ENCODE results near the gene HECTD1.

The HECTD1 gene

GRCh38 chr14:31180299-31181051 lies 27.1 kb downstream of the HECTD1 start:
- DNase-seq (ENCODE audit: low spot score in 2 of 2) (no peak), ATAC-seq (replicated peaks; ENCODE audit: extremely low read depth, poor library complexity, severe bottlenecking) (no peak)
- no peak overlapping the region for H3K27ac Mint-ChIP-seq (ENCODE audit: low read depth)
- H3K9me3 Mint-ChIP-seq, result no peaks in the 10 kb centered on the region
- H3K36me3 Mint-ChIP-seq (ENCODE audit: insufficient read depth), result peaks cover 39% of the 10 kb centered on the region
- peaks cover 5% of the 10 kb centered on the region for H3K4me1 Mint-ChIP-seq
- H3K4me3 Mint-ChIP-seq, result no peak overlapping the region
- H3K27me3 Mint-ChIP-seq, result no peaks in the 10 kb centered on the region

DNA sequence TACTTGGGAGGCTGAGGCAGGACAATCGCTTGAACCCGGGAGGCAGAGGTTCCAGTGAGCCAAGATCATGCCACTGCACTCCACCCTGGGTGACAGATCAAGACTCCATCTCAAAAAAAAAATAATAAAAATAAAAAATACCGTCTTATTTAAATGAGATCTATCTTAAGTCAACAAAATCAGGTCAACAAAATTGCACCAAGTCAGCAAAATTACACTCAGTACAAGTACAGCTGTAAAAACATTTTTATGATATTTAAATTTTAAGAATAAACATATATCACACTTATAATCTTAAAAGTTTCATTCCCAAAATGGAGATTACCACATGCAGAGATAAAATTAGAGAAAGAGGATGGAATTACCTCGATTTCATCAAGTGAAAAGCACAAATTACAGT lies 33.2 kb downstream of the HECTD1 start:
- H3K27ac Mint-ChIP-seq (ENCODE audit: low read depth), result no peak overlapping the region
- ATAC-seq (replicated peaks; ENCODE audit: extremely low read depth, poor library complexity, severe bottlenecking) (no peak), DNase-seq (ENCODE audit: low spot score in 2 of 2) (no peak)
- H3K4me3 Mint-ChIP-seq, result no peak overlapping the region
- no peaks in the 10 kb centered on the region for H3K27me3 Mint-ChIP-seq
- no peaks in the 10 kb centered on the region for H3K9me3 Mint-ChIP-seq
- peaks cover 55% of the 10 kb centered on the region for H3K36me3 Mint-ChIP-seq (ENCODE audit: insufficient read depth)
- no peaks in the 10 kb centered on the region for H3K4me1 Mint-ChIP-seq

DNA sequence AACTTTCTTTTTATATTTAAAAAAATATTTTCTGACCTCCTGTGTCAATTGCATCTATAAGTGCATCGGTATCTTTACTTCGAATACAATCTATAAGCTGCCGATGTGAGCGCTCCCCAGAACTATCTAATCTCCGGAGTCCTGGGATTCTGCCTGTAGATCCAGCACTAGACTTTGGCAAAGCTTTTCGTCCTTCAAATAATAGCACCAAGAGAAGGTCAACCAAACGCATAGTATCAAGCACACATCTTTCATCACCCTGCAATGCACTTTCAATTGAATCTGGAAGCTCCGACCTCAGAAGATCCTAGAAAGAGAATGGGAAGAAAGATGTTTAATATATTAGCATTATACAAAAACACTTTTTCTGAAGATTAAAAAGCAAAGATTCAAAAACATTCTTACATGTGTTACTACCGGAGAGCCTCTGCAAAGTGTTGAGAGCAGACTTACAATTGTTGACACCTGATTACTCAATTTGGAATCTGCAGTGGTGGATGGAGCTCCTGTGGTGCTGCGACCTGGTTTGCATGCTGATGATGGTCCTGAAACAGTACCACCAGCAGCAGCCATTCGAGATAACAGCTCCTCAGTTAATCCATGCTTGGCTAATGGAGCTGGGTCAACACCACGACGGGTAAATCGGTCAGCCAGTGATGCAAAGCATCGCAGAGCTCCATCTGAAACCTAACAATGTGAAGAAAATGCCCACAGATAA lies 34.3 kb downstream of the HECTD1 start:
- H3K4me1 Mint-ChIP-seq, result no peaks in the 10 kb centered on the region
- no peak for DNase-seq (ENCODE audit: low spot score in 2 of 2)
- no peak for ATAC-seq (replicated peaks; ENCODE audit: extremely low read depth, poor library complexity, severe bottlenecking)
- no peak overlapping the region for H3K4me3 Mint-ChIP-seq
- no peaks in the 10 kb centered on the region for H3K9me3 Mint-ChIP-seq
- peaks cover 58% of the 10 kb centered on the region for H3K36me3 Mint-ChIP-seq (ENCODE audit: insufficient read depth)
- H3K27ac Mint-ChIP-seq (ENCODE audit: low read depth), result no peak overlapping the region
- H3K27me3 Mint-ChIP-seq, result no peaks in the 10 kb centered on the region

GRCh38 chr14:31172084-31172483 lies 35.5 kb downstream of the HECTD1 start:
- no peaks in the 10 kb centered on the region for H3K27me3 Mint-ChIP-seq
- no peaks in the 10 kb centered on the region for H3K9me3 Mint-ChIP-seq

DNA sequence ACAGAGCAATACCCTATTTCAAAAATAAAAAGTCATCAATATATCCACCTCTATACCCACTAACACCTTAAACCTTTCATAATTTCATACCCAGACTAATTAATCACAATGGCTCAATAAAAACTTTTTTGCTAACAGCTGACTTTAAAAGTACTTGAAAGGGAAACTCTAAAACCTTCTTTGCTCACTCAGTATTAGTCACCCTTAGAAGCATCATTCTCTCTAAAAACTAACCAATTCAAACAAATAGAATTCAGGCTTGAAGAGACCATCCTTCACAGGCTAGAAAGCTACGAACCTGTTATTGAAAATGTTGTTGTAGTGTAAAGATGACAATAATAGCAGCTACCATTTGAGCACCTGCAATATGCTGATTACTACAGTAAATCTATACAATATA lies 37.2 kb downstream of the HECTD1 start:
- DNase-seq (ENCODE audit: low spot score in 2 of 2) (no peak), ATAC-seq (replicated peaks; ENCODE audit: extremely low read depth, poor library complexity, severe bottlenecking) (no peak)
- no peaks in the 10 kb centered on the region for H3K27me3 Mint-ChIP-seq
- peaks cover 1% of the 10 kb centered on the region for H3K4me1 Mint-ChIP-seq
- peaks cover 58% of the 10 kb centered on the region for H3K36me3 Mint-ChIP-seq (ENCODE audit: insufficient read depth)
- H3K4me3 Mint-ChIP-seq, result no peak overlapping the region
- H3K27ac Mint-ChIP-seq (ENCODE audit: low read depth), result no peak overlapping the region
- no peaks in the 10 kb centered on the region for H3K9me3 Mint-ChIP-seq

More at GRCh38 chr14:31172084-31172483, 35.5 kb downstream of the HECTD1 start:
- Mint-ChIP-seq H3K36me3 (ENCODE audit: insufficient read depth) (peaks cover 55% of the 10 kb centered on the region), H3K4me1 (no peaks in the 10 kb centered on the region), H3K4me3 (no peak overlapping the region), H3K27ac (ENCODE audit: low read depth) (peak overlapping the region; percentile 65)
- no peak for ATAC-seq (replicated peaks; ENCODE audit: extremely low read depth, poor library complexity, severe bottlenecking)
- no peak for DNase-seq (ENCODE audit: low spot score in 2 of 2)

DNA sequence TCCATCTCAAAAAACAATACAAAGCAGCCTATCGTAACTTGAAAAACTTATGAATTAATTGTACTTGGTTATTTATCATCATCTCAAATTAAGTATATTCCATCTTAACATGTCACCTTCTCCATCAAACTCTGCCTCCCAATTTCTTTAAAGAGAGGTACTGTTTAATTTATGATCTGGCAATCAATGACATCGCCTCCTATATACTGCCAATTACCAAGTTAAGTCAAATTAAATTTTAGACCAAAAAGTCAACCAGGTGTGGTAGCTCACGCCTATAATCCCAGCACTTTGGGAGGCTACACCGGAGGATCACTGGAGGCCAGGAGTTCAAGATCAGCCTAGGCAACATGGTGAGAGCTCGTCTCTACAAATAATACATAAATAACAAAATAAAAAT lies 37.7 kb downstream of the HECTD1 start:
- Mint-ChIP-seq H3K4me1 (peaks cover 6% of the 10 kb centered on the region), H3K27ac (ENCODE audit: low read depth) (no peak overlapping the region), H3K27me3 (no peaks in the 10 kb centered on the region), H3K9me3 (no peaks in the 10 kb centered on the region), H3K4me3 (no peak overlapping the region), H3K36me3 (ENCODE audit: insufficient read depth) (peaks cover 56% of the 10 kb centered on the region)
- DNase-seq (ENCODE audit: low spot score in 2 of 2) (no peak), ATAC-seq (replicated peaks; ENCODE audit: extremely low read depth, poor library complexity, severe bottlenecking) (no peak)

DNA sequence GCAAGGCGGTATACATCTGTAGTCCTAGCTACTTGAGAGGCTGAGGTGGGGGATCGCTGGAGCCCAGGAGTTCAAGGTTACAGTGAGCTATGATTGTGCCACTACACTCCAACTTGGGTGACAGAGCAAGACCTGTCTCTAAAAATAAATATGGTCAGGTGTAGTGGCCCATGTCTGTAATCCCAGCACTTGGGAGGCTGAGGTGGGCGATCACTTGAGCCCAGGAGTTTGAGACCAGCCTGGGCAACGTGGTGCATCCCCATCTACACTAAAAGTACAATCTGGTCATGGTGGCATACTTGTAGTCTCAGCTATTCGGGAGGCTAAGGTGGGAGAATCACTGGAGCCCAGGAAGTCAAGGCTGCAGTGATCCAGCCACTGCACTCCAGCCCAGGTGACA lies 40.6 kb downstream of the HECTD1 start:
- DNase-seq (ENCODE audit: low spot score in 2 of 2) (no peak), ATAC-seq (replicated peaks; ENCODE audit: extremely low read depth, poor library complexity, severe bottlenecking) (no peak)
- no peaks in the 10 kb centered on the region for H3K27me3 Mint-ChIP-seq
- no peak overlapping the region for H3K27ac Mint-ChIP-seq (ENCODE audit: low read depth)
- H3K4me1 Mint-ChIP-seq, result peaks cover 6% of the 10 kb centered on the region
- H3K4me3 Mint-ChIP-seq, result no peak overlapping the region
- H3K36me3 Mint-ChIP-seq (ENCODE audit: insufficient read depth), result peaks cover 55% of the 10 kb centered on the region
- H3K9me3 Mint-ChIP-seq, result no peaks in the 10 kb centered on the region

GRCh38 chr14:31166271-31166561 lies 41.4 kb downstream of the HECTD1 start:
- ATAC-seq (replicated peaks; ENCODE audit: extremely low read depth, poor library complexity, severe bottlenecking) (no peak), DNase-seq (ENCODE audit: low spot score in 2 of 2) (no peak)
- H3K27ac Mint-ChIP-seq (ENCODE audit: low read depth), result no peak overlapping the region
- no peak overlapping the region for H3K4me3 Mint-ChIP-seq
- H3K36me3 Mint-ChIP-seq (ENCODE audit: insufficient read depth), result peaks cover 58% of the 10 kb centered on the region
- H3K9me3 Mint-ChIP-seq, result no peaks in the 10 kb centered on the region
- peaks cover 6% of the 10 kb centered on the region for H3K4me1 Mint-ChIP-seq
- no peaks in the 10 kb centered on the region for H3K27me3 Mint-ChIP-seq

DNA sequence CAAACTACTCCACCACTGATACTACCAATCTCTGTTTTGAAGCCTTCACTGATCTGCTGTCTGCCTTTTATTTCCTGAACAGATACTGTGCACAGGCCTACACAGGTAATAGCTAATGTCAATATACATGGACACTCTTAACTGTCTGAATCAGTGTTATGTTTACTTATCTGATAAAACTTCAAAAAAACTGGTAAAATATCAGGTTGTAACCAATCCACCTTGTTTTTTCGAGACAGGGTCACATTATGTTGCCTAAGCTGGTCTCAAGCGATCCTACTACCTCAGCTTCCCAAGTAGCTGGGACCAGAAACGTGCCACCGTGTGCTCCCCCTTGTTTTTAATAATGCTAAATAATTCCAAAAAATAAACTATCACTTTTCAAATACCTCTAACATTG lies 43.5 kb downstream of the HECTD1 start:
- Mint-ChIP-seq H3K4me3 (no peak overlapping the region), H3K27ac (ENCODE audit: low read depth) (no peak overlapping the region), H3K4me1 (peaks cover 6% of the 10 kb centered on the region), H3K27me3 (no peaks in the 10 kb centered on the region), H3K36me3 (ENCODE audit: insufficient read depth) (peaks cover 52% of the 10 kb centered on the region), H3K9me3 (no peaks in the 10 kb centered on the region)
- ATAC-seq (replicated peaks; ENCODE audit: extremely low read depth, poor library complexity, severe bottlenecking) (no peak), DNase-seq (ENCODE audit: low spot score in 2 of 2) (no peak)

DNA sequence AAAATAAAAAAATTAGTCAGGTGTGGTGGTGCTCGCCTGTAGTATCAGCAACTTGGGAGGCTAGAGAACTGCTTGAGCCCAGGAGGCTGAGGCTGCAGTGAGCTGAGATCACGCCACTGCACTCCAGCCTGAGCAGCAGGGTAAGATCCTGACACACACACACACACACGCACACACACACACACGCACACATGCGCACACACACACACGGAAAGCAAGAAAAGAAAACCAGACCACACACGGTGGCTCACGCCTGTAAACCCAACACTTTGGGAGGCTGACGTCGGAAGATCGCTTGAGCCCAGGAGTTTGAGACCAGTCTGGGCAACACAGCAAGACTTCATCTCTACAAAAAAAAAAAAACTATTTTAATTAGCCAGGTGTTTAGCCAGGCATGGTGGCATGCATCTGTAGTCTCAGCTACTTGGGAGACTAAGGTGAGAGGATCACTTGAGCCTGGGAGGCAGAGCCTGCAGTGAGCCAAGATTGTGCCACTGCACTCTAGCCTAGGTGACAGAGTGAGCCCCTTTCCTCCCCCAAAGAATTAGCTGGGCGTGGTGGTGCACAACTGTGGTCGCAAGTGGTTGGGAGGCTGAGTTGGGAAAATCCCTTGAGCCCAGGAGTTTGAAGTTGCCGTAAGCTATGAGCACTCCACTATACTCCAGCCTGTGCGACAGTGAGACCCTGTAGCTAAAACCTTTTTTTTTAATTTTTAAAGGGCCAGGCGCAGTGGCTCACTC lies 44.5 kb downstream of the HECTD1 start:
- ATAC-seq (replicated peaks; ENCODE audit: extremely low read depth, poor library complexity, severe bottlenecking), result no peak

GRCh38 chr14:31161274-31161673 lies 46.3 kb downstream of the HECTD1 start:
- ATAC-seq (replicated peaks; ENCODE audit: extremely low read depth, poor library complexity, severe bottlenecking) (no peak), DNase-seq (ENCODE audit: low spot score in 2 of 2) (no peak)
- H3K27ac Mint-ChIP-seq (ENCODE audit: low read depth), result peak overlapping the region; percentile 38
- H3K36me3 Mint-ChIP-seq (ENCODE audit: insufficient read depth), result peaks cover 50% of the 10 kb centered on the region
- no peaks in the 10 kb centered on the region for H3K9me3 Mint-ChIP-seq
- H3K4me1 Mint-ChIP-seq, result peaks cover 6% of the 10 kb centered on the region
- no peak overlapping the region for H3K4me3 Mint-ChIP-seq
- H3K27me3 Mint-ChIP-seq, result no peaks in the 10 kb centered on the region

More for the DNA sequence above, 44.5 kb downstream of the HECTD1 start:
- peaks cover 48% of the 10 kb centered on the region for H3K36me3 Mint-ChIP-seq (ENCODE audit: insufficient read depth)
- no peaks in the 10 kb centered on the region for H3K27me3 Mint-ChIP-seq
- no peaks in the 10 kb centered on the region for H3K9me3 Mint-ChIP-seq
- no peak for DNase-seq (ENCODE audit: low spot score in 2 of 2)
- H3K27ac Mint-ChIP-seq (ENCODE audit: low read depth), result no peak overlapping the region
- H3K4me3 Mint-ChIP-seq, result no peak overlapping the region
- H3K4me1 Mint-ChIP-seq, result peaks cover 6% of the 10 kb centered on the region

DNA sequence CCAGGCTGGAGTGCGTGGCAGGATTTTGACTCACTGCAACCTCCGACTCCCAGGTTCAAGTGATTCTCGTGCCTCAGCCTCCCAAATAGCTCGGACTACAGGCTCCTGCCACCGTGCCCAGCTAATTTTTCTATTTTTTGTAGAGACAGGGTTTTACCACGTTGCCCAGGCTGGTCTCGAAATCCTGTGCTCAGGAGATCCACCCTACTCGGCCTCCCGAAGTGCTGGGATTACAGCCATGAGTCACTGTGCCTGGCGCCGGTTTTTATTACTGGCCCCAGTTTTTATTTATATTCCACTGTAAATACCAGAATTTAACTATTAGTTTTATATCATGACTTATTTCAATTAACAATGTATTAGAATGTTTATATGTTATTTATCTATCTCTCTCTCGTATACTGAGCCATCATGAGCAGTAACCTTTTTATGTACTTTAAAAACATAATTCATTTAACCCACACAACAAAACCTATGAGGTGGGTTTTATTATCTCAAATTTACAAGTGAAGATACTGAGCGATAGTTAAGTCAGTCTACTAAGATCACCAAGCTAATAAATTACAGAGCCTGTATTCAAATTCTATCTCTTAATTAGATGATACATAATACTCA lies 47.8 kb downstream of the HECTD1 start:
- H3K36me3 Mint-ChIP-seq (ENCODE audit: insufficient read depth), result peaks cover 54% of the 10 kb centered on the region
- no peaks in the 10 kb centered on the region for H3K4me1 Mint-ChIP-seq
- H3K9me3 Mint-ChIP-seq, result no peaks in the 10 kb centered on the region
- H3K27ac Mint-ChIP-seq (ENCODE audit: low read depth), result no peak overlapping the region
- no peak overlapping the region for H3K4me3 Mint-ChIP-seq
- ATAC-seq (replicated peaks; ENCODE audit: extremely low read depth, poor library complexity, severe bottlenecking), result no peak
- DNase-seq (ENCODE audit: low spot score in 2 of 2), result no peak
- H3K27me3 Mint-ChIP-seq, result no peaks in the 10 kb centered on the region
